NCI-H1092 treated with DMSO at 0.1 percent for 48 hours (cell line): Measurements from ENCODE around the gene IPPK.

ENCODE experiments used
- DNase-seq: peaks from one replicate; lab custom pipeline; 2025; lab: John Stamatoyannopoulos, UW

Gene IPPK, protein sequence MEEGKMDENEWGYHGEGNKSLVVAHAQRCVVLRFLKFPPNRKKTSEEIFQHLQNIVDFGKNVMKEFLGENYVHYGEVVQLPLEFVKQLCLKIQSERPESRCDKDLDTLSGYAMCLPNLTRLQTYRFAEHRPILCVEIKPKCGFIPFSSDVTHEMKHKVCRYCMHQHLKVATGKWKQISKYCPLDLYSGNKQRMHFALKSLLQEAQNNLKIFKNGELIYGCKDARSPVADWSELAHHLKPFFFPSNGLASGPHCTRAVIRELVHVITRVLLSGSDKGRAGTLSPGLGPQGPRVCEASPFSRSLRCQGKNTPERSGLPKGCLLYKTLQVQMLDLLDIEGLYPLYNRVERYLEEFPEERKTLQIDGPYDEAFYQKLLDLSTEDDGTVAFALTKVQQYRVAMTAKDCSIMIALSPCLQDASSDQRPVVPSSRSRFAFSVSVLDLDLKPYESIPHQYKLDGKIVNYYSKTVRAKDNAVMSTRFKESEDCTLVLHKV

GRCh38 chr9:92669890-92670708, at the start of gene IPPK:
IPPK (minus strand) TSS chr9:92670131; CDS start chr9:92669988, 143 bp downstream.
- DNase-seq, result peak; percentile 98

DNA sequence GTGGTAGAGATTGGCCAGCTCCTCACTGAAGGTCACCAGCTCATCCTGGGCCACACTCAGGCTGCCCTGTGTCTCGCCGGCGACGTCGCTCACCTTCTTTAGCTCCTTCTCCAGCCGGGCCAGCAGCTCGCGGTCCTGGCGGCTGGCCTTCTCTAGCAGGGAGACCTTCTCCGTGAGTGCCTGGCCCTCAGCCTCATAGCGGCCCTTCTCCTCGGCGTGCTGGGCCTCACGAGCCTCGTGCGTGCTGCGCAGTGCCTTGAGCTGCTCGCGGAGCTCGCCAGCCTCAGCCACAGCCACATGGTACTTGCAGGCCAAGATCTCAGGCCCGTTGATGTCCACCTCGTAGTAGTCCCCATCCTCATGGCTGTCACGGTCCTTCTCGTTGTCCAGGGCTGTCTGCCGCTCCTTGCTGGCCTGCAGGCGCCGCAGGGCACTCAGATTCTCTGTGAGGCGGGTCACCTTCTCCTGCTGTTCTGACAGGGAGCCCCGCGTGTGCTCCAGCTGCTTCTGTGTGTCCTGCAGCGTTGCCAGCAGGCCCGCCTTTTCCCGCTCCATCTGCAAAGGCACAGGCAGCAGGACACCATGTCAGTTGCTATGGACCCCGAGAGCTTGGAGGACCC, 49.2 kb upstream of the IPPK start:
- DNase-seq, result no peak

GRCh38 chr9:92718086-92719001, 48.4 kb upstream of the IPPK start:
- DNase-seq, result no peak

DNA sequence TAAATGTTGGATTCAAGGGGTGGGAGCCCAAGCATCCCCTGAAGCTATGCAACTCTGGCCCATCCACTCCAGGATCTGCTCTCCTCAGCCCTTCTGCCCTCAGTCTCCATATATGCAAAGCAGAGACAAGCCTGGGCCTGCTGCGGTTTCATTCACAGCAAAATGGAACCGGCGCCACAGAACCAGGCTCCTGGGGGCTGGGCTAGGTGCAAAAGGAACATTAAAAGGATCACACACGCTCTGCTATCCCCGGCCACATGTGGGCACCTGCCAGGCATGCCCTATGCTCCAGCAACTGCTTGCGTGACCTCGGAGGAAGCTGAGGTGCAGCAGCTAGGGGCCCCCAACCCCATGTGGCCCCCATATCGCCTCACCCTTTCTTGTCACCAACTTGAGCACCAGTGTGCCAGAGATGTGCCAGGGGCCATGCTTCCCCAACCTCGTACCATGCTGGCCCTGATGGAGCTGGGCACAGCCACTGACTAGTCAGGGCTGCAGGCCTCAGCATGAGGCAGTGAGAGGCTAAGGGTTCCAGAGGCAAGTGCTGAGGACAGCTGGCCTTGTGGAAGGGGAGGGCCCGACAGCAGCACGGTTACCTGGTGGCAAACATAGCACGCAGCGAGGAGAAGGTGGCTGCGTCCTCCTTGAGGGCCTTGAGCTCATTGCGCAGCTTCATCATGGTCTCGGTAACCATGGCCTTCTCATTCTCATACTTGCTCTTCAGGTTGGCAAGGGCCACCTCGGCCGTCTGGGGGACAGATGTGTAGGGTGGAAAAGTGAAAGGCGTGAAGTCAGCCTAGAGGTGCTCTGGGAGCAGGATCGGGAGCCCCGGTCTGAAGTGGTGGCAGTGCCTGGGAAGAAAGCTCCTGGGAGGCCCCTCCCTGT, 47.5 kb upstream of the IPPK start:
- DNase-seq, result no peak

GRCh38 chr9:92716557-92716956, 46.6 kb upstream of the IPPK start:
- peak; percentile 38 for DNase-seq

GRCh38 chr9:92715488-92716231, 45.7 kb upstream of the IPPK start:
- DNase-seq, result no peak

GRCh38 chr9:92714787-92715487, 45.0 kb upstream of the IPPK start:
- no peak for DNase-seq

- no peak for DNase-seq
Observed at GRCh38 chr9:92714016-92714415, 44.1 kb upstream of the IPPK start.

DNA sequence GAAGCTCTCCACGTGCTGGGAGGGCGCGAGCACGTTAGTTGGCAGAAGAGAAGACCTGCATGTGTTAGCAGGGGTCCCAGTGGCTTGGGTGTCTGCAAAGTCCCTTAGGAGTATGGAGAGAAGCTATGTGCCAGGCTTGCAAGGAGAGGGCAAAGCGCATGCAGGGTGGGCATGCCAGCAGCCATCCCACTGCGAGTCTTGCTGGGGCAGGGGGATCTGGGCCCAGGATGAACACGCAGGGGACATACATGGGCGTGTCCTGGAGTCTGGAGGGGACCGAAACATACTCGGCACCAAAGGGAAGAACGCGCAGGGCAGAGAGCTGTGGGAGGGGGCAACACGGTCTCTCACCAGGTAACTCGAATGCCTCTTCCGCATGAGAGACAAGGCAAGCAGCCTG, 43.6 kb upstream of the IPPK start:
- DNase-seq, result no peak

- no peak for DNase-seq
Observed at GRCh38 chr9:92712767-92713166, 42.8 kb upstream of the IPPK start.

DNA sequence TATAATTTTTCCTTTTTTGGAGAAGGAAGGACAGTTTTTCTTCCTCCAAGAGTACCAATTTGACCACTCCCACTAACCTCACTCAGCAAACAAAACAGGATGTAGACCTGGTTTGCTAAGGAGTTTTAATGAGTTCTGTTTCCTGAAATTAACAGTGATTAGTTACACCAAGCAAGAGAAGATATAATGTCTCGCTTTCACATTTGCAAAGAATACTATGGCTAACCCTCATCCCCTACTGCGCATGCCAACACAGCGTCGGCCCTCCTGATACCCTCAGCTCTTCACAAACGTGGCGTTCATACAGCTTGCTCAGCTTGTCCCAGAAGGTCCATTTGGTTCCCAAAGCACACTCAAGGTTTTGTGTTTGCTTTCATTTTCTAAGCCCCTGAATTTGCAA, 41.9 kb upstream of the IPPK start:
- DNase-seq, result no peak

GRCh38 chr9:92711146-92711545, 41.2 kb upstream of the IPPK start:
- no peak for DNase-seq

DNA sequence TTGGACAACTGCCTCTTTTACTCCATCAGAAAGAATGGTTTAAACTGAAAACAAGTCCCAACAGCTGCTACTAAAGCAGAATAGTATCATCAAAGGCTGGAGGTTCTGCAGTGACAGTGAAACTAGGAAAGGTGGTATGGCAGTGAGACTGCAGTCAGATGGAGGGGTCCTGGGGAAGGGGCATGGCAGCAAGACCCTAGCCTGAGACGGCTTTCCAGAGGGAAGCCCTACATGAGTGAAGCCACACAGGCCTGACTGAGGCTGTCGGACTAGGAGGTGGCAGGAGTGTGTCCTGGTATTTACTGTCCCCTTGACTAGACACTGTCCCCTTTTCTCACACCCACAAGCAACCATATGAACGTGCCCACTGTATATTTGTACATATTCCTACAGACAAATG, 40.4 kb upstream of the IPPK start:
- no peak for DNase-seq

DNA sequence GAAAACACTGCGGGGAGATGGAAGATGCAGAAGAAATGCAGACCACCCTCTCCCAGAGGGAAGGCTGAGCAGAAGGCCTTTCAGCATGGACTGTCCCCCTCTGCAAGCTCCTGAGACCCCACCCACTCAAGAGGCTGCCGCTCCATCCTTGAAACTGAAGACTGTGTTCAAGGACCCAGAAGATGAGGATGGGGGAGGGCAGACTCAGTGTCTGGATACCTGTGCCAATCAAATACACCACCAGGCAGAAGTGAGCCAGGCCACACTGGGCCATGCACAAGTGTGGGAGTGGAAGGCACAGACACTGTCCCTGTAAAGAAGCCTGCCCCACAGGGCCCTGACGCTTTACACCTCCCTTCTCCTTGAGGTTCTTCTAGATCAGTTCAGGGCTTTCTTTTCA, 40.0 kb upstream of the IPPK start:
- no peak for DNase-seq

DNA sequence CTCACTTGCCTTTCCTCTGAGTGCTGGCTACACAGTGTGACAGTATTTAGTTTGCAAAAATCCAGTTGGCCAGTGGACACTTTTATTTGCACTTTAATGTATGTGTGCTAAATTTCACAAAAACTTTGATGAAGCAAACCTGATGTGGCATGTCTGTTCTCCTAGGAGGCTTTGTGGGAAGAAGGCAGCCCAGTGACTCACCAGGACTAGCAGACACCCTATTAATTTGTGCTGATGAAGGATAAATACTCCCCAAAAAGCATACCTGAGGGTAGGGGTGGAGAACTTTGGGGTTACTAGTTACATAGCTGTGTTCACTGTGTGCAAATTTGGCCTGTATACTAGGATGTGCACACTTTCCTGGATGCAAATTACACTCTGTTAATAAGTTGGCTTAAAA, 39.3 kb upstream of the IPPK start:
- DNase-seq, result no peak

GRCh38 chr9:92707530-92707929, 37.6 kb upstream of the IPPK start:
- no peak for DNase-seq

- DNase-seq, result no peak
Observed at GRCh38 chr9:92706218-92706940, 36.4 kb upstream of the IPPK start.

DNA sequence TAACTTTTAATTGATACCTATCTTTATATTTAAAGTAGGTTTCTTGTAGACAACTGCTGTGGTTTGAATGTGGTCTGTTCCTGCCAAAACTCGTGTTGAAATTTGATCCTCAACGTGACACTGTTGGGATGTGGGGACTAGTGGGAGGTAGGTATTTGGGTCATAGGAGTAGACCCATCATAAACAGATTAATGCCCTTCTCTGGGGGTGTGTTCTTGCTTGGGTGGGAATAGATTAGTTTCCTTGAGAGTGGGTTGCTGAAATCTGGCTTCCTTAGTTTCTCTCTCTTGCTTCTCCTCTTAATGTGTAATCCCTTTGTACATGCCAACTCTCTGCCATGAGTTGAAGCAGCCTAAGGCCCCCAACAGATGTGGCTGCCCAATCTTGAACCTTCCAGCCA, 34.6 kb upstream of the IPPK start:
- DNase-seq, result no peak

- DNase-seq, result no peak
Observed at GRCh38 chr9:92696619-92697018, 26.7 kb upstream of the IPPK start.
